Trophoblast cell (in vitro differentiated cells and primary cell): Measurements from ENCODE around the gene LYRM2.

Experiments used
- DNase-seq, 2 donors: peaks; one replicate each; pipeline ENCODE4 v3.0.0-alpha.2; 2016
- H2AFZ ChIP-seq: 2 replicates; pipeline ENCODE4 v1.6.1; 2013; ENCODE audit warnings: low read length, moderate library complexity, mild to moderate bottlenecking; ENCODE audit not compliant: insufficient read depth, poor library complexity
- H2AK5ac ChIP-seq: 2 replicates; pipeline ENCODE4 v1.6.1; 2013; ENCODE audit warnings: mild to moderate bottlenecking, low read length
- H2BK120ac ChIP-seq: 2 replicates; pipeline ENCODE4 v1.6.1; 2013; ENCODE audit warnings: low read length, mild to moderate bottlenecking, moderate library complexity; ENCODE audit not compliant: insufficient read depth, poor library complexity
- H2BK12ac ChIP-seq: 2 replicates; pipeline ENCODE4 v1.6.1; 2013; ENCODE audit warnings: mild to moderate bottlenecking, low read length, moderate library complexity
- H2BK5ac ChIP-seq: 2 replicates; pipeline ENCODE4 v1.6.1; 2013; ENCODE audit warnings: low read length, low read depth, moderate library complexity, mild to moderate bottlenecking; ENCODE audit not compliant: poor library complexity
- H3K14ac ChIP-seq: 2 replicates; pipeline ENCODE4 v1.6.1; 2013; ENCODE audit warnings: mild to moderate bottlenecking, low read length
- H3K18ac ChIP-seq: 2 replicates; pipeline ENCODE4 v1.6.1; 2013; ENCODE audit warnings: mild to moderate bottlenecking, low read length
- H3K23ac ChIP-seq: 2 replicates; pipeline ENCODE4 v1.6.1; 2013; ENCODE audit warnings: low read length
- H3K27ac ChIP-seq: 2 replicates; pipeline ENCODE4 v1.5.1; 2013; ENCODE audit warnings: low read depth, mild to moderate bottlenecking, inconsistent platforms, low read length, moderate library complexity
- H3K27me3 ChIP-seq: 2 replicates; pipeline ENCODE4 v1.6.1; 2013; ENCODE audit warnings: inconsistent platforms, mild to moderate bottlenecking, low read length, moderate library complexity; ENCODE audit not compliant: insufficient read depth
- H3K36me3 ChIP-seq, 2 experiments: 1 replicate in 1 of 2; 2 replicates in 1 of 2; pipeline ENCODE4 v1.6.1; 2013; ENCODE audit warnings: low read length in 2 of 2, mild to moderate bottlenecking in 2 of 2, moderate library complexity in 1 of 2; ENCODE audit not compliant: insufficient read depth in 2 of 2, control insufficient read depth in 1 of 2
- H3K4ac ChIP-seq: 2 replicates; pipeline ENCODE4 v1.6.1; 2013; ENCODE audit warnings: low read depth, mild to moderate bottlenecking, low read length, moderate library complexity
- H3K4me1 ChIP-seq, 2 experiments: 1 replicate in 1 of 2; 2 replicates in 1 of 2; pipeline ENCODE4 v1.6.1; 2013; ENCODE audit warnings: low read length in 2 of 2, mild to moderate bottlenecking in 2 of 2, moderate library complexity in 1 of 2; ENCODE audit not compliant: insufficient read depth in 2 of 2, control insufficient read depth in 1 of 2
- H3K4me2 ChIP-seq: 2 replicates; pipeline ENCODE4 v1.6.1; 2013; ENCODE audit warnings: inconsistent platforms, mild to moderate bottlenecking, low read length, moderate library complexity
- H3K4me3 ChIP-seq: 2 replicates; pipeline ENCODE4 v1.5.1; 2013; ENCODE audit warnings: mild to moderate bottlenecking, low read depth, low read length, inconsistent platforms
- H3K79me1 ChIP-seq: one replicate; pipeline ENCODE4 v1.6.1; 2013; ENCODE audit warnings: low read length
- H3K79me2 ChIP-seq: 2 replicates; pipeline ENCODE4 v1.6.1; 2013; ENCODE audit warnings: low read length, mild to moderate bottlenecking; ENCODE audit not compliant: control insufficient read depth, insufficient read depth, poor library complexity
- H3K9ac ChIP-seq: 2 replicates; pipeline ENCODE4 v1.6.1; 2013; ENCODE audit warnings: mild to moderate bottlenecking, low read length
- H3K9me3 ChIP-seq: 2 replicates; pipeline ENCODE4 v1.6.1; 2013; ENCODE audit warnings: low read depth, mild to moderate bottlenecking, control low read depth, inconsistent platforms, low read length; ENCODE audit not compliant: insufficient read depth
- H4K12ac ChIP-seq: 2 replicates; pipeline ENCODE4 v1.6.1; 2013; ENCODE audit warnings: low read depth, mild to moderate bottlenecking, low read length, moderate library complexity
- H4K8ac ChIP-seq: 2 replicates; pipeline ENCODE4 v1.6.1; 2013; ENCODE audit warnings: low read depth, mild to moderate bottlenecking, low read length, moderate library complexity
- H4K91ac ChIP-seq: one replicate; pipeline ENCODE4 v1.6.1; 2013; ENCODE audit warnings: low read depth, mild to moderate bottlenecking, low read length, moderate library complexity
- WGBS: extraction: QIAGEN DNeasy Blood & Tissue Kit; methylation state at CpG from one replicate; pipeline ENCODE4 v1.1.7; 2013; ENCODE audit warnings: missing lambda C conversion rate; ENCODE audit not compliant: insufficient read length, insufficient coverage; ENCODE audit errors: extremely low coverage; 5-methylcytosine and 5-hydroxymethylcytosine counted together

The LYRM2 gene

GRCh38 chr6:89585154-89585553 lies 53.4 kb downstream of the LYRM2 start:
- Histone ChIP-seq H3K36me3 (peaks cover 0 to 2% of the 10 kb centered on the region in 2 experiments), H2AK5ac (no peak overlapping the region), H3K4ac (no peak overlapping the region), H3K18ac (no peak overlapping the region), H3K9me3 (no peaks in the 10 kb centered on the region), H3K27ac (no peak overlapping the region), H3K4me1 (peaks cover 4 to 19% of the 10 kb centered on the region in 2 experiments), H3K23ac (no peak overlapping the region), H2BK12ac (no peak overlapping the region), H4K91ac (no peak overlapping the region), H3K27me3 (no peaks in the 10 kb centered on the region), H3K14ac (no peak overlapping the region), H2AFZ (no peak overlapping the region), H4K12ac (no peak overlapping the region), H4K8ac (no peak overlapping the region), H3K9ac (no peak overlapping the region), H3K4me2 (no peak overlapping the region), H3K4me3 (no peak overlapping the region), H2BK120ac (no peak overlapping the region), H2BK5ac (no peak overlapping the region), H3K79me1 (no peaks in the 10 kb centered on the region), H3K79me2 (no peaks in the 10 kb centered on the region)
- peak; percentile 33 to 63 for DNase-seq
- WGBS: no CpG with 5 or more reads among the region's 1 CpG

- H2AFZ ChIP-seq: no peak overlapping the region
- peaks cover 4 to 14% of the 10 kb centered on the region in 2 experiments for H3K4me1 ChIP-seq
- H3K23ac ChIP-seq: no peak overlapping the region
- H3K36me3 ChIP-seq: peaks cover 0 to 2% of the 10 kb centered on the region in 2 experiments
- no peak overlapping the region for H4K12ac ChIP-seq
- H2BK5ac ChIP-seq: no peak overlapping the region
- H3K79me1 ChIP-seq: no peaks in the 10 kb centered on the region
- H3K27ac ChIP-seq: no peak overlapping the region
- no peak overlapping the region for H3K14ac ChIP-seq
- no peak overlapping the region for H3K4me2 ChIP-seq
- H3K4me3 ChIP-seq: no peak overlapping the region
- no peak overlapping the region for H4K91ac ChIP-seq
- WGBS: no CpG with 5 or more reads among the region's 3 CpGs
- H2AK5ac ChIP-seq: no peak overlapping the region
- no peak overlapping the region for H2BK120ac ChIP-seq
- no peak overlapping the region for H2BK12ac ChIP-seq
- H3K9ac ChIP-seq: no peak overlapping the region
- DNase-seq: no peak
- H3K4ac ChIP-seq: no peak overlapping the region
- H3K18ac ChIP-seq: no peak overlapping the region
- no peaks in the 10 kb centered on the region for H3K9me3 ChIP-seq
- no peaks in the 10 kb centered on the region for H3K27me3 ChIP-seq
- no peaks in the 10 kb centered on the region for H3K79me2 ChIP-seq
- H4K8ac ChIP-seq: no peak overlapping the region
Measured at GRCh38 chr6:89584539-89584938, 54.0 kb downstream of the LYRM2 start.

- H3K4me3 ChIP-seq: no peak overlapping the region
Measured at GRCh38 chr6:89583559-89583958, 55.0 kb downstream of the LYRM2 start.

GRCh38 chr6:89582669-89583325 lies 55.8 kb downstream of the LYRM2 start:
- Histone ChIP-seq H2BK120ac (no peak overlapping the region), H4K8ac (no peak overlapping the region)

More at GRCh38 chr6:89583559-89583958, 55.0 kb downstream of the LYRM2 start:
- Histone ChIP-seq H4K91ac (peak overlapping the region; percentile 59), H2BK12ac (no peak overlapping the region), H3K23ac (no peak overlapping the region), H3K4me1 (peaks cover 4 to 9% of the 10 kb centered on the region in 2 experiments), H3K27me3 (no peaks in the 10 kb centered on the region), H3K36me3 (peaks cover 0 to 2% of the 10 kb centered on the region in 2 experiments), H3K14ac (no peak overlapping the region), H4K8ac (no peak overlapping the region), H2BK5ac (no peak overlapping the region), H3K9ac (no peak overlapping the region), H2BK120ac (no peak overlapping the region), H3K27ac (no peak overlapping the region), H3K18ac (peak overlapping the region; percentile 40), H3K79me2 (no peaks in the 10 kb centered on the region), H3K4me2 (no peak overlapping the region), H2AFZ (no peak overlapping the region), H3K9me3 (no peaks in the 10 kb centered on the region), H3K4ac (no peak overlapping the region), H2AK5ac (no peak overlapping the region), H4K12ac (no peak overlapping the region), H3K79me1 (no peaks in the 10 kb centered on the region)
- no CpG with 5 or more reads among the region's 2 CpGs for WGBS
- no peak for DNase-seq

More at GRCh38 chr6:89582669-89583325, 55.8 kb downstream of the LYRM2 start:
- H3K18ac ChIP-seq: peak overlapping the region; percentile 44
- H3K4ac ChIP-seq: no peak overlapping the region
- H3K36me3 ChIP-seq: peaks cover 0 to 2% of the 10 kb centered on the region in 2 experiments
- no peak overlapping the region for H3K27ac ChIP-seq
- no peak overlapping the region for H3K4me3 ChIP-seq
- no peak for DNase-seq
- H2BK5ac ChIP-seq: no peak overlapping the region
- no peaks in the 10 kb centered on the region for H3K79me2 ChIP-seq
- H4K12ac ChIP-seq: no peak overlapping the region
- no peak overlapping the region for H4K91ac ChIP-seq
- H3K4me1 ChIP-seq: peaks cover 4 to 9% of the 10 kb centered on the region in 2 experiments
- H2AK5ac ChIP-seq: no peak overlapping the region
- no peak overlapping the region for H3K4me2 ChIP-seq
- H2AFZ ChIP-seq: no peak overlapping the region
- H3K79me1 ChIP-seq: no peaks in the 10 kb centered on the region
- H3K23ac ChIP-seq: no peak overlapping the region
- H3K14ac ChIP-seq: no peak overlapping the region
- H2BK12ac ChIP-seq: peak overlapping the region; percentile 37
- no CpG with 5 or more reads among the region's 4 CpGs for WGBS
- H3K9ac ChIP-seq: no peak overlapping the region
- no peaks in the 10 kb centered on the region for H3K9me3 ChIP-seq
- no peaks in the 10 kb centered on the region for H3K27me3 ChIP-seq
